NCI-H446 treated with DMSO at 0.1 percent for 48 hours (cell line): Measurements from ENCODE around the gene NPIPB6.
"Not testable (repeated sequence)": the region's sequence is repeated elsewhere in the genome, so short reads cannot be mapped to it uniquely, and the experiment has no call there.

Source experiments
- DNase-seq: peaks from one replicate; lab custom pipeline; 2025; lab: John Stamatoyannopoulos, UW

The NPIPB6 gene

GRCh38 chr16:28363408-28363807 is at the start of gene NPIPB6:
TSS of gene NPIPB6 (minus strand) at chr16:28363508. CDS start at chr16:28362822, 686 bp downstream.
- DNase-seq, result not testable (repeated sequence)

- DNase-seq, result not testable (repeated sequence)
Measured at GRCh38 chr16:28403220-28404072, 40.1 kb upstream of the NPIPB6 start, which contains the start of gene EIF3CL. TSS of gene EIF3CL (minus strand) at chr16:28403841. CDS start at chr16:28403618, 223 bp downstream.

- not testable (repeated sequence) for DNase-seq
Measured at GRCh38 chr16:28392054-28392453, 28.7 kb upstream of the NPIPB6 start.

- not testable (repeated sequence) for DNase-seq
Measured at GRCh38 chr16:28382177-28382867, 19.0 kb upstream of the NPIPB6 start.

GRCh38 chr16:28377822-28378221 is 14.5 kb upstream of the NPIPB6 start:
- DNase-seq, result not testable (repeated sequence)

GRCh38 chr16:28377108-28377625 is 13.9 kb upstream of the NPIPB6 start:
- not testable (repeated sequence) for DNase-seq

GRCh38 chr16:28375115-28375514 is 11.8 kb upstream of the NPIPB6 start:
- DNase-seq, result not testable (repeated sequence)

GRCh38 chr16:28374281-28374680 is 11.0 kb upstream of the NPIPB6 start:
- DNase-seq, result not testable (repeated sequence)

- not testable (repeated sequence) for DNase-seq
Measured at GRCh38 chr16:28367926-28368325, 4.6 kb upstream of the NPIPB6 start.

GRCh38 chr16:28364268-28365173 is 1.2 kb upstream of the NPIPB6 start:
- not testable (repeated sequence) for DNase-seq

- not testable (repeated sequence) for DNase-seq
Measured at GRCh38 chr16:28362600-28362999, 708 bp downstream of the NPIPB6 start.

- not testable (repeated sequence) for DNase-seq
Measured at GRCh38 chr16:28338230-28338629, 25.1 kb downstream of the NPIPB6 start.

GRCh38 chr16:28336940-28337710 is 26.2 kb downstream of the NPIPB6 start:
- not testable (repeated sequence) for DNase-seq

GRCh38 chr16:28335678-28336077 is 27.6 kb downstream of the NPIPB6 start:
- not testable (repeated sequence) for DNase-seq

GRCh38 chr16:28332632-28333031 is 30.7 kb downstream of the NPIPB6 start:
- DNase-seq, result not testable (repeated sequence)

GRCh38 chr16:28330981-28331380 is 32.3 kb downstream of the NPIPB6 start:
- DNase-seq, result not testable (repeated sequence)

- DNase-seq, result not testable (repeated sequence)
Measured at GRCh38 chr16:28330232-28330631, 33.1 kb downstream of the NPIPB6 start.

GRCh38 chr16:28326881-28327610 is 36.3 kb downstream of the NPIPB6 start:
- DNase-seq, result no peak

GRCh38 chr16:28324887-28325279 is 38.4 kb downstream of the NPIPB6 start:
- DNase-seq, result no peak
